Fibroblast of skin of left quadriceps (primary cell): ENCODE measurements around the gene LHX5.

ENCODE experiments used
- DNase-seq, 2 experiments: peaks; one replicate each; pipeline ENCODE4 v3.0.0-alpha.2; 2013; ENCODE audit warnings: low read depth in 2 of 2

Gene LHX5

DNA sequence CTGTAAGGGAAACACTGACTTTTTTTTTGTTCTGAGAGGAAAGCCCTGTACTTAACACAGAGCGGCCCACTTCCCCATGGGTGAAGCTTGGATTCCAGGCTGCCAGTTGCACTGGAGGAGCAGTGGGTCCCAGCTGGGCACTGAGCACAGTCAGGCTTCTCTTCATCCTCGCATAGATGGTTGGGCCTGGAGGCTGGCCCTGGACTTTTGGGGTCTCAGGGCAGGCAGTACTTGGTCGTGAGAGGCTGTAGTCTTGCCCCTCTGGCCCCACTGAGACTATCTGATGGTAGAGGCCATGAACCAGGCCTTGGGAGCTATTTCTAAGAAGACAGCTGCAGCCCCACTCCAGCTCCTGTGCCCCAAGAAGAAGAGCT, 6.2 kb upstream of the LHX5 start:
- DNase-seq: no peak

DNA sequence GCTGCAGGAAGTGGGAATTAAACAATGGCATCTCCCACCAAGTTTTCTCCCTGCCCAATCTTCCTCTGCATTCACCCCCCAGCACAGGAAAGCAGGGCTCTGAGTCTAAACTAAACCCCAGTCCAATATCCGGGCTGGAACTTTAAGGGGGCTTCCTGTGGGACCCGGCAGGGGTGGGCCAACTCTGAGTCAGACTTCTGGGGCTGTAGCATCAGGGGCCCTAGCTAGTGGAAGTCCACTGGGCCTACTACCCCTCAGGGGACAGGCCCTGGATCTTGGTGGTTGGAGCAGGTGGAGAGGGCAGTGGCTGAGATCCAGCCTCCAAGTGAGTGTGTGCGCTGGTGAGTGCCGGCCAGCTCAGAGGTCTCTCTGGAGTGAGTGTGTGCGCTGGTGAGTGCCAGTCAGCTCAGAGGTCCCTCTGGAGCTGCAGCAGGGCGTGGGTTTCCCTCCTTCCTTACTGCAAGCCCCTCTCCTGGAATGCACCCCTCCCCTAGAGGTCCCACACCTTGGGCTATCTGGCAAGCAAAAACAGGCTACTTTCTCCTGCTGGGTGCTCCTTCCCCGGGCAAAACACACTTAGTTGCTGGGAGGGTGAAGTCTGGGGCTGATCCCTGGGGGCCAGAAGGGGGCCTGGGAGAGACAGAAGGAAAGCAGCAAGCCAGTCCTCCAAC, 5.6 kb upstream of the LHX5 start:
- DNase-seq: no peak

DNA sequence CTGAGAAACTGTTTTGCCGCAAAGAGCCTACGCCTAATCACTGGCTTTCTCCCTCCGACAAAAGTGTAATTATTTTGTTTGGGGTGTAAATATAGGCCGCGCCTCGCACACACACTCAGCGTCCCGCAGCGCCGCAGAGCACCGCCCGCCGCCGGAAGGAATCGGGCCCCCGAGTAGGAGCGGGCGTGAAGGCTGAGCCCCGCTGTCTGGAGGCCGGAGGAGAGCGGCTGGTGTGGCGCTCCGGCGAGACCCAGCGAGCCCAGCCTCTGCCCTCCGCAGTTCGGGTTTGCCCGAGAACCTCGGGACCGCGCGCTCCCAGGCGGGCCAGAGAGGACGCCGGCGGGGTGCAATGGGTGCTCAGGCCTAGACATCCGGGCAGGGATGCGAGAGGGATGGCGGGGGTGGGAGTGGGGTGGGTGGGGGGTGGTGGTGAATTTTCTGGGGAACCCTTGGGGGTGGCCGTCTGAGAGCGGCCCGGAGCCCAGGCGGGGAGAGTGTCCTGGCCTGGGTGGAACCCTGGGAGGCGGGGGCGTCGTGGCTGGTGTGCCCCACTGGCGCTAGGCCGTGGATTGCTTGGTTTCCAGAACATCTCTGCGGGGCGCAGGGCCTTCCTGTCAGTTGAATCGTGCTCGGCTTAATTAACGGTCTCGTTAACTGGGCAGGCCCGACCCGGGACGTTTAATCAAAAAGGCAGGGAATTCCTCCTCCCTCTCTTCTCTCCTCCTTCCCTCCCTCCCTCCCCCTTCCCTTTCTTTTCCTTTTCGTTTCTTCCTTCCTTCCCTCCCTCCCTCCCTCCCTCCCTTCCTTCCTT, 4.7 kb upstream of the LHX5 start:
- no peak for DNase-seq

DNA sequence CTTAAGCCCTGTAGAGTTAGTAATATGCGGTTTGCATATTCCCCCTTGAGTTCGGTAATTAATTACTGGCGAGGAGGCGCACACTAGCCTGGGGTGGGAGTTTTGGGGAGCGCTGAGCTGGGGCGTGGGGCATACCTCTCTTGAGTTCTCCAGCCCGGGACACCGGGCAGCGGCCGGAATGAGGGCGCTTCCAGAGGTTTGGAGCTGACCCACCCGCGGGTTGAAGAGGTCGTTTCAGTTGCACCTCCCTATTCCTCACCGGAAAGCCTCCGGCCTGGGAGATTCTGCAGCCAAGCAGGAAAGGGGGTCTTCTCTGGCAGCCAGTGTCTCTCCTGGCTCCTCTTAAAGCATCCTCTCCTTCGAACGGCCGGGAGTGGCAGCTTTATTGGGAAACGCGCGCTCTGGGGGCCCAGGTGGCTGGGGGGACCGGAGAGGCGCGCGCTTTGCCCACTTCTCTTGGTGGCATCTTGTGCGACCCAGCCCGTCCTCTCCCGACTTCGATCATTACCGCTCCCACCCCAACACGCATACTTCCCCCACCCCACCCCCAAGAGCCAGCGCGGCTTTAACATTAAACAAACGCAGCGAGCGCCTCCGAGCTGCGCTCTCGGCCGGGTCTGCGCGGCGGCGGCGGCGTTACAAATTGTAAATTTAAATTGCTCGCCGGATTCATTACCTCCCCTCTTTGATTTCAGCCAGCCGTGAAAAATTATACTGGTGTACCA, 3.9 kb upstream of the LHX5 start:
- DNase-seq: no peak

DNA sequence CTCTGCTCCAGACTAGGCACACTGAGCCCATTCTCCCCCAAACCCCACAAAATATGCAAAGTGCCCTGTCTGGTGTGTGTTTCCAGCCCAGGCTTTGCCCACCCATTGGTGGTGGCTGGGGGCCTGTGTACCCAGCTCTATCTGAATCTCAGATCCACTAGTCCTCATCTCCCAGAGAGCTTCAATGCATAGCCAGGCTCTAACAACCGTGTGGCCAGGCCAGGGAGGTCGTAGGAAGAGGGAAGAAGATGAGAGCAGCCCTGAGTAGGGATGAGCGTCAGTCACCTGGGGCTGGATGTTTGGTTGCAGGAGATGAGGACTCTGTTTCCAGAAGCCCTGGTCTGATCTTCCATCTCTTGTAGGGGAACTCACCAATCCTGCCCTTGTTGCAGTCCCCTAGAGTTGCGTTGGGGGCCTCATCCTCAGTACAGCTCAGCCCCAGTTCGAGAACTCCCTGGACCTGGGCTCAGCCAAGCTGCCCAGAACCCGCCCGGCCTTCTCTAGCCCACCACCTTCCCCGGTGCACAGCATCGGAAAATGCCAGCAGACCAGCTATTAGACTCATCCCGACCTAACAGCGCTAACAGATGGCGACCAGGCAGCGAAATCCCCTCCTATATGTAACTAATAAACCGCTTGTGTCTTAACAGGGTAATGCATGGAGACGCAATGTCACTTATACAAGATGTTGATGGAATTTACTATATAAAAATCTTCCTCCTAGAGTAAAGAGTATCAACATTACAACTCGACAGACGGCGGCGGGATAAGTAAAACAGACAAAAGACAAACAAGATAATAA, 3.2 kb upstream of the LHX5 start:
- DNase-seq: no peak

DNA sequence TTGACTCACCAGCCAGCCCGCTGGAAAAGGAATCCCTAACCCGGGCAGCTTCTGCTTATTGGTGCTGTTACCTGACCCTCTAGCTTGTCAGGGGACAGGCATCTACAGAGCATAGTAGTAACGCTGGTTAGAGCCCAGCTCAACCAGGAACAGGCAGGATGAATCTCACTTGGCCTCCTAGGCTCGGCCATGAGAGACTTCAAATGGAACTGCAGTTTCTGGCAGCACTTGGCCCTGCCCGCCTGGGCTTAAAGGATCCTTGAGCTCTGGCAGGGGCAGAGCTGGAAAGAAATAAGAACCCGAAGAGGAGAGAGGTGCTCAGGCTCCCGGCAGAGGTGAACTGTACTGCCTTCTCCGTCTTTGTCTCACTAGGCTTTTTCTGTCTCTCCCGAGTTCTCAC, 2.3 kb upstream of the LHX5 start:
- no peak for DNase-seq

DNA sequence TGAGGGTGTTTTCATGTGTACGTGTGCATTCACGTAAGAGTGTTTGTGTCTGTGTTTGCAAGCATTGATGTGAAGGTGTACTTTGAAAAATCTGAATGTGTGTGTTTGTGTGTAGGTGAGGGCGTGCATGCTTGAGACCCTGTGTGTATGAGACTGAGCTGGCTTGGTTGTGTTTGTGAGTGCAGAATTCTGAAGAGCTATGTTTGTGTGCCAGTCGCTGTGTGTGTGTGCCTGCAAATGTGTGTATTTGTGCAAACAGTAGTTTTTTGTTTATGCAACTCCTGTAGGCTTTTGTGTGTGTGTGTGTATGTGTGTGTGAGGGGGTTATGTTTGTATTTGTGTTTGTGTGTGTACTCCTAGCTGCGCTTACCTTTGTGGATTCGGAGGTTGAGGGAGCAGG, 1.7 kb upstream of the LHX5 start:
- no peak for DNase-seq

DNA sequence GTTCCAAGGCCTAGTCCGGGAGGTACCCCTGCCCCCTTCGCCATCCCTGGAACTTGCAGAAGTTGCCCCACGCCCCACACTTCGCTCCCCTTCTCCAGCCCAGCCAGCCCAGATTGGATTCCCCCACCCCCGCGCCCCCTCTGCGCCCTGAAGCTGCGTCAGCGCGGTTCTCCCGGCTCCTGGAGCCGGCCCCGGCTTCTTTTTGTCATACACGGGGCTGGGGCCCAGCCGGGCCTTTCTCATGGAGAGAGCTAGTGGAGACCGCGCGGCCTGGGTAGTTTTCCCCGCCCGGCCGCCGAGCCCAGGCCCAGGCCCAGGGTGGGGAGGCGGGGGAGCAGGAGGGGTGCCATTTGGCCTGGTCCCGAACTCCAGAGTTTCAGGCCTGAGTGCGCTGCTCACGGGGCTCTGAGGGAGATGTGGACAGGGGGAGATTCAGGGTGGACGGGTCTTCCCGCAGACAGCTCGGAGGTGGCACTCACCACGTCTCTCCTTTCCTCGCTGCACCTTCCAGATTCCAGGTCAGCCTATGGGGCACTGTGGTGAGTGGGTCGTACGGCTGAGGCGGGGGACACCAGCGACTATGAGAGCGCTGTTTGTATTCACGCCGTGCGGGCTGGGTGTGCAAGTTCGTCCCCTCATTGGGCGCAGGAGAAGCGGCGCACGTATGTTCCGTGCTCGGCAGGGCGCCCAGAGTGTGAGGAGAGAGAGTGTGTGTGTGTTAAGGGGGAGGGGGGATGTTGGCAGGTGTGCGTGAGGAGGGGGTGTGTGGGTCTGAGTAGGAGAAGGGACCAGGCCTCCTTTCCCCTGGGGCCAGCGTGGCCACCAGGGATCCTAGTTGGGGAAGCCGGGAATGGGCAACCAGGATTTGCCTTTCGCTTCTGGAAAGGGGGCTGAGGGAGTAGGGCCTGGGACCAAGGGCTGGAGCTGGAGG, 785 bp upstream of the LHX5 start:
- DNase-seq: no peak

DNA sequence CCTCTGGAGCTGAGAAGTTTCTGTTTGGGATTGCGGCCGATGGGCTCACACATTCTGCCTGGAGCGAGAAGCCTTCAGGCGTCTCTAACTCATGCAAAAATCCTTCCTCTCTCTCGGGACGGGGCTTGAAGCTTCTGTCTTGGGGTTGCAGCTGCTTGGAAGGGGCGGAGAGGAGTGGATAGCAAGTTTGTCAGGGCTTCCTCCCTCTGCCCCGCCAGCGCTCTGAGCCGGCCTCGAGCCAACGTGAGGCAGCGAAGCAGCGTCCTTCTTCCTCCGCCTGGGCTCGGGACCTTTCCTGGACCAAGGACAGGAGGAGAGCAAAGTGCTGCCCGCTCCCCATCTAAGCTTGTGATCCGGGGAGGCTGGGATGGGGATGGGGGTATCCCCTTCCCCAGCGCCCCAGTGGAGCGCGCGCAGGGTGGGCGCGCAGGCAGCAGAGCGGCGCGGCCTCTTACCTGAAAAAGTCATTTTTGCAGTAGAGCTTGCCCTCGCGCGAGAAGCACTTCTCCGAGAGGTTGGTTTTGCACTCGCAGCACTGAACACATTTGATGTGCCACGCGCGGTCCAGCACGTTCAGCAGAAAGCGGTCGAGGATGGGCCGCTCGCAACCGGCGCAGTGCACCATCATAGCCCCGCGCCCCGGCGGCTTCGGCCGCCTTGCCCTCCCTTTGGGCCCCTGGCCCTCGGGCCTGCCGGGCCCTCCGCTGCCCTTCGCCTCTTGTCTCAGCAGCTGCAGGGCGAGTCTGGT, 626 bp downstream of the LHX5 start:
- DNase-seq: no peak

DNA sequence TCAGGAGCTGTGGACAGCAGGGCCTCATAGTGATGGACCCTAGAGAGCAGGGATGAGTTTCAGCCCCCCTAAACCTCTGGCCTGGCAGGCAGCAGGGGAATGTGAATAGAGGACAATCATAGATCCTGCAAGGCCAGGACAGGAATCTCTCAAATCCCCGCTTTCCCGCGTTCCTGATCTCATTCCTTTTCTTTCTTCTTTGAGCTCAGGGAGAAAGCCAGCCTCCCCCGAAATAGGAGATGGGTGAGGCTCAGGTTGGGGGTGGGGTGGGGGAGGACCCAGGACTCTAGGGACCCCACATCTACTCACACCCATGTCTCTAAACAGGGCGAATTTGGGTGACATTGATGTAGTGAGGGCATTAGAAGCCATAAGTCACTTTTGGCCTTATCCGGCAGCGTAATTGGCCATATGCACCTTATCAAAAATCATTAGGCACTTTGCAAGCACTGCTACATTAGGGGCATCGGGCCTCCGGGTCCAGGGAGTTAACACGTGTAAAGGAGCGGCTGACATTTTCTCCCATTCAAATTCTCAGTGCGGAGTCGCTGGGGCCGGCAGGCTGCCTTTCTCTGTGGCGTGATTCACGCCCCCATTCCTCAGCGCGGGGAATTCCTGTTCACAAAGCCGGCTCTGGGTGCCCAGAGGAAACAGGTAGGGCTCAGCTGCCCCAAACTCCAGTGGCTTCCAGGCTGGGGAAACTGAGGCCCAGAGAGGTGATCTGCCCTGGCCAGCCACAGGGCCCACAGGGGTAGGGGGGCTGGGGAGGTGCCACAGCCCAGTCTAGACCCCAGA, 1.5 kb downstream of the LHX5 start:
- no peak for DNase-seq

DNA sequence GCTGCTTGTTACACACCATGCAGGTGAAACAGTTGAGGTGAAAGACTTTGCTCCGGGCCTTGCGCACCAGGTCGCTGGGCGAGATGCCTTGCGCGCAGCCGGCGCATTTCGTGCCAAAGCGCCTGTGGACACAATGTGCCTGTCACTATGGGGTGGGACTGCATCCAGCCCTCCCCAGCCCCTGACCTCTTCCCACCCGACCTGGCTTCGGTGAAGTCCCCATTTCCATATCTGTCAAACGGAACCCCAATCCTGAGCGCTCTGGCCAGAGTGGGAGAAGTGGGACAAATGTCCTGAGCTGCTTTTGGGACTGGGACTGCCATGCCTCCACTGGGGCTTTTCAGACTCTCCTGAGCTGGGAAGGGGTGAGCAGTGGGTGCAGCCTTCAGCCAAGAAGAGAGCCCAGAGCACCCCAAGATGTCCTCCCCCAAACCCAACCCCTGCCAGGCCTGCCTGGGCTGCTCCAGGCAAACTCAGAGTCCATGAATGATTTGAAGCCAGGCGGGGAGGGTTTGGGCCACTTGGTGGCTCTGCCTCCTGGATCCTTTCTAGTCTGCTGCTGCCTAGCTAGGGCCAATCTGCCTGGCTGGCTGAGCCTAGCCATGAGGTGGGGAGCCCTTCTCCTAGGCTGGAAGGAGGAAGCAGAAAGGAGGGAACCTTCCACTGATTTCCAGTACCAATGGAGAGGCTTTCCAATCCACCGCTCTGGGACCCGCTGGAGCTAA, 2.3 kb downstream of the LHX5 start:
- DNase-seq: no peak

DNA sequence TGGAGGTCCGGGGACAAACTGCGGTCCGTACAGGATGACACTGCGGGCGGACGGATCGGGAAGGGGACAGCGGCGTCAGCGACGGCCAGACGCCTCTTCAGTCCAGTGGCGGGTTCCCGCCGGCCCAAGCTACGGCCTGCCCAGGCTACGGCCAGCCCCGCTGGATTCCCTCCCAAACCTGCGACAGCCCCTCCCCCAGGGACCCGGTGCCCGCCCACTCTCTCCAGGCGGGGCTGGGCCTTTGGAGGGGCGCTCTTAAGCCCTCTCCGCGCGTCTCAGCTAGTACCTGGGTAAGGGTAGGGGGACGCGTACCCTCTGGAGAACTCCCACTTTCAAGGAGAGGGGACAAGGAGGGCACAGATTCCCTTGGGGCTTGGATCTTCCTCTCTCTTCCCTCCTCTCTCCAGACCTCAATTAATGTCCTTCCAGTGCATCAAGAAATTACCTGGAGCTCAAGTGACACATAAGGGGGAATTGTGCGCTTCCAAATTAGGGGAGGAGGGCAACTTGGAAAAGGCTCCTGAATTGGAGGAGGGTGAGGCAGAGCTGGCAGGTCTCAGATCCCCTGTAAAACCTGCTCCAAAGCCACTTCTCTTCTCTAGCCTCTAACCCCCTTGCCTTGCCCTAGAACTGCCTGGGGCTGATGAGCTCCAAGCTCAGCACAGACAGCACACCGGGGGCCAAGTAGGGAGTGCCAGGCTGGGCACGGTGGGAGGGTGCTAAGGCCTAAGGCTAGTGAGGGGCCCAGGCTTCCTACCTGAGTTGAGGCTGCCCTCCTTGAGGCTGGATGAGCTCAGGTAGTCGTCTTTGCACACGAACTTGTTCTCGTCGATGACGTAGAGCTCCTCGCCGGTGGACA, 3.1 kb downstream of the LHX5 start:
- DNase-seq: no peak

DNA sequence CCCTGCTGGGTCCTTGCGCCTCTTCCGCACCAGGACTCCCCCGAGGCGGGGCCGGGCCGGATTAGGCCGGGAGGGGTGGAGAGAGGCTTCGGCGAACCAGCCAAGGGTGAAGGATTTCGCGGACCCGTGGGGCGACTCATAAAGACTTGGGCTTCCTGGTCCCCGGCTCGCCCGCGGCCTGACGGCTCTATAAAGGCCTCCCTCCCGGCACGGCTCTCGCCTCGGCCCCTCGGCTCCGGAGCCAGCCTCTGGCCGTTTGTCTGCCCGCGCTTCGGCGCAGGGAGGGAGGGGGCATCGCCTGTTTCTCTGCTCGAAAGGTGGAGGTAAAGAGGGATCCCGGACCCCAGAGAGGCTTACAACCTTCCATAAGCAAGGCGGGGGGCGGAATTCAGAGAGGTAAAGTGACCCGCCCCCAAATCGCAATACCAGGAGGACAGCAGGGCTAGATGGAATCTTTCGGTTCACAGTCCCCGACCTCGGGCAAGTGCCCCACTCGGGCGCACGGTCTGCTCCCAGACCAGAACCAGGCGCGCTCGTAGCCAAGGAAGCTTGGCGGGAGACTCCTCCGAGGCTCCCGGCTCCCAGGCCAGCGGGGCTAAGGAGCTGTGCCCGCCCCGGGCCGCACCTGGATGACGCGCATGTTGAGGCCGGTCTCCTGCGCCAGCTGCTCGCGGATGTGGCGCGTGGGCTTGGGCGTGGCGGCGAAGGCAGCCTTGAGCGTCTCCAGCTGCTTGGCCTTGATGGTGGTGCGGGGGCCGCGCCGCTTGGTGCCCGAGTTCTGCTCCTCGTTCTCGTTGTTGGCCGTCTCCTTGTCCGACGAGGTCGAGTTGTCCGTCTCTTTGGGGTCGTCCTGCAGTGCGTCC, 3.9 kb downstream of the LHX5 start:
- DNase-seq: no peak

DNA sequence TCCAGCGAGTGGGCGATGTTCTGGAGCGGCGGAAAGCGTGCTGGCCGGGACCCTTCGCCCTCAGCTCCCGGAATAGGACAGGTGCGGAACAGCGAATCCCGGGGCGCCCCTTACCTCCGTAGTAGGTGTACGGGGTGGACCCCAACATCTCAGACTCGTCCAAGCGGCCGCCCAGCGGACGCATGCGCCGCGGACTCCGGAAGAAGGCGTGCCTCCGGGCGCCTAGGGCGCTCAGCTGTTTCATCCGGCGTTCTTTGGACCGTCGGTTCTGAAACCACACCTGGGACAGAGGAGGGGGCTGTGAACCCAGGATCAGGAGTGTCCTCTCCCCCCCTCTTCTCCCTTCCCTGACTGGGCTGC, 4.5 kb downstream of the LHX5 start:
- DNase-seq: no peak

DNA sequence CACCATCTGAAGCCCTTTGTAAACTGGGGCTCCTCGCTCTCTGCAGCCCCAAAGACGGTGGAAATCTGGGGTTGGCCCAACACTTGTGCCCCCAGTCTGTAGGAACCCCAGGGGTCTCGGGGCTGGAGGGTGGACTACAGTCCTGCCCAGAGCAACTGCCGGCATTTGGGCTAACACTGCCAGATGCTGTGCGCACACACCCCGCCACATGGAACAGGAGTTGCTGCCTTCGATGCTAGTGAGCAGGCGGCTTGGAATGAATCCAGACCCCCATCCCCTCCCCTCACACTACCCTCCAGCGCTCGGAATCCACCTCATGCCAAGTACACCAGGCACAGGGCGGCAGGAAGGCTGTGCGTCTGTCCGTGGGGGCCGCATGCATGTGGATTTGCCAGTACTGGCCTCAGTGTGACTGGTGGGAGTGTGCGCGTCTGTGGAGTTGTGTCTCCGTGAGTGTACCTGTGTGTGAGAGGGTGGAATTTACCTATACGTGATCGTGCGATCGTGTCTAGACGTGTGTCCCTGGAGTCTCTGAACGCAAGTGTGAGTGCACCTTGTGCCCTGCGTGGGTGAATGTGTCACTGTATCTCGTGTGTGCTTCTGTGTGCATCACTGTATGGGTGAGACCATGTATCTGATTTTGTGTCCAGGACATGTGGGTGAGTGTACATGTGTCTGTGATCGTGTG, 5.1 kb downstream of the LHX5 start:
- DNase-seq: no peak

DNA sequence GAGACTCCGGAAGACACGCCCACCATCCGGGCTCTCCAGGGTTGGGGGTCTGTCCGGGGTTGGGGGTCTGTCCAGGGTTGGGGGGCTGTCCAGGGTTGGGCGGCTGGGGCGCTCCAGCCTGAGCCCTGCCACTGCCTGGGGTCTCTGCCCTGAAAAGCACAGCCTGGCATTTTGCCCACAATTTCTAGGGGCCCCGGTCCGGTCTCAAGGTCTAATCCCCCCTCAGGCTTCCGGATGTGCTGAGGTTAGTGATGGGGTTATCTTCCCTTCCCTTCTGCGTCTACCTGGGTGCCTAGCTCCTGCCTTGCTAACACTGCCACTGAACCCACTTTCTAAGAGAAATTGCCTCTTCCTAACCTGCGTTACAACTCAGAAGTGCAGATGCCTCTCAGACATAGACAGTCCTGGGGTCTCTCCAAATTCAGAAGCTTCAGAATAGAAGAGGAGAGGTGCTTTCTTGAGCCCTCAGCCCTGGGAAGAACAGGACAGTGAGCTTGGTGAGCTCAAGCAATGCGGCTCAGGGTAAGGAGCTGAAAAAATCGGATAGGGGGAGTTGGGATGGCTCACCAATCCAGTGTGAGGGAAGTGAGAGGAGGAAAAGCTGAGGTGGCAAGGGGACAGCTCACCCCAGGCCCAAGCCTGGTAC, 5.7 kb downstream of the LHX5 start:
- no peak for DNase-seq
